Dermis blood vessel endothelial cell (primary cell): ENCODE results near the gene TUBB1. TPM values are rescaled to one million over a fixed set of nuclear protein-coding genes. Genes with fewer than 3 reads are reported as not detected.
A peak's percentile ranks its signal among the peaks of the same experiment; 100 is the strongest.
"Not testable (repeated sequence)": the region's sequence is repeated elsewhere in the genome, so short reads cannot be mapped to it uniquely, and the experiment has no call there.

ENCODE experiments used
- DNase-seq: peaks from one replicate; pipeline ENCODE4 v3.0.0; 2010
- total RNA-seq: library from RNA; depleted of rRNA; stranded (reverse); fragments of >200 nt; gene quantifications from 2 replicates; pipeline ENCODE4 v1.2.3, GENCODE V29; 2014

The TUBB1 gene
- total RNA-seq, 1 donor from 2014 or later: not detected

DNA sequence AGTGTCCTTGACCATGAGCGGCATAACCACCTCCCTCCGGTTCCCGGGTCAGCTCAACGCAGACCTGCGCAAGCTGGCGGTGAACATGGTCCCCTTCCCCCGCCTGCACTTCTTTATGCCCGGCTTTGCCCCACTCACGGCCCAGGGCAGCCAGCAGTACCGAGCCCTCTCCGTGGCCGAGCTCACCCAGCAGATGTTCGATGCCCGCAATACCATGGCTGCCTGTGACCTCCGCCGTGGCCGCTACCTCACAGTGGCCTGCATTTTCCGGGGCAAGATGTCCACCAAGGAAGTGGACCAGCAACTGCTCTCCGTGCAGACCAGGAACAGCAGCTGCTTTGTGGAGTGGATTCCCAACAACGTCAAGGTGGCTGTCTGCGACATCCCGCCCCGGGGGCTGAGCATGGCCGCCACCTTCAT, 4.9 kb downstream of the TUBB1 start:
- no peak for DNase-seq

- no peak for DNase-seq
Measured at GRCh38 chr20:59025086-59025485, 5.9 kb downstream of the TUBB1 start.

- no peak for DNase-seq
Measured at GRCh38 chr20:59025511-59025910, 6.3 kb downstream of the TUBB1 start.

DNA sequence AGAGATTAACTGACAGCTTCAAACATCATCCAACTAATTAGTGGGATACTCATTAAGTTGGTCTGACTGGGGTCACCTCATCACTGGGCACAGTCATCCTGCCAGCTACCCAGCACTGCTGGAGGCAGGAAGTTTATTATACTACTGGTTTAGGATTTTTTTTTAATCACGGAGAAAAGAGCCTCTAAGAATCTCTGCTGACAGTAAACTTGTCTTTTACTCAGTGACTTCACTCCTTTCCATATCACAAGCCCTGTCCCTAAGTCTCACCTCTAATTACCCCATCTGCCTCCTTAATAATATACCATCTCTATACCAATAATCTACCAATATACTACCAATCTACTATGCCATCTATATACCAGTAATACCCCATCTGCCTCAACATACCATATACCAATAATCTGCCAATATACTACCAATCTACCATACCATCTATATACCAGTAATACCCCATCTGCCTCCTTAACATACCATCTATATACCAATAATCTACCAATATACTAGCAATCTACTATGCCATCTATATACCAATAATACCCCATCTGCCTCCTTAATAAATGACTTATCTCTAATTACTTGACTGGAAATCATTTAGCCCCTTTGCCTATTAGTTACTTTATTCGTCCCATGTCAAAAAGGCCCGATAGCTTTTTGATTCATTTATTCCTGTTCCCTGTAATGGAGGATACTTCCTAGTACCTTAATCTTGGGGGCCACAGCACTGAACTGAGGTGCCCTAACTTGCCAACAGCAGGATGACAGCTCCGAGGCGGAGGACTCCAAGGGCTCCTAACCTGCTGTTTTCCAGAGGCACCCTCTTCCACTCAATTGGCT, 7.9 kb downstream of the TUBB1 start:
- DNase-seq: no peak

GRCh38 chr20:59027741-59028320, 8.6 kb downstream of the TUBB1 start:
- DNase-seq: no peak

DNA sequence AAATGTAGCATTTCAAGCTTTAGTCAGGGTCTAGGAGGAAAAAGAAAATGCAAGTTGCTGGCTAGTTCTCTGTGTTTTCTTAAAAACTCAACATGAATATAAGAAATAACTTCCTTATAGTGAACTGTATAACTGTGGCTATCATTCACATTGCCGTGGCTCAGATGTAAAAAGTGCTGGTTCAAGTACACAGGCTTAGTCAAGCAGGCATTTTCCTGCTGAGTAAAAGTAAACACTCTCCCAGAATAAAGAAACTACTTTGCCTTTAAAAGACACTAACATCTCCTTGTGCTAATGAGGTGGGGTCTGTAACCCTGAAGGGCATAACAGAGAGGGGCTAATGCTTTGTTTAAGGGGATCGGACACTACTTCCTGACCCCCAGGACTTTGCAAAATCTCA, 9.6 kb downstream of the TUBB1 start:
- DNase-seq: no peak

DNA sequence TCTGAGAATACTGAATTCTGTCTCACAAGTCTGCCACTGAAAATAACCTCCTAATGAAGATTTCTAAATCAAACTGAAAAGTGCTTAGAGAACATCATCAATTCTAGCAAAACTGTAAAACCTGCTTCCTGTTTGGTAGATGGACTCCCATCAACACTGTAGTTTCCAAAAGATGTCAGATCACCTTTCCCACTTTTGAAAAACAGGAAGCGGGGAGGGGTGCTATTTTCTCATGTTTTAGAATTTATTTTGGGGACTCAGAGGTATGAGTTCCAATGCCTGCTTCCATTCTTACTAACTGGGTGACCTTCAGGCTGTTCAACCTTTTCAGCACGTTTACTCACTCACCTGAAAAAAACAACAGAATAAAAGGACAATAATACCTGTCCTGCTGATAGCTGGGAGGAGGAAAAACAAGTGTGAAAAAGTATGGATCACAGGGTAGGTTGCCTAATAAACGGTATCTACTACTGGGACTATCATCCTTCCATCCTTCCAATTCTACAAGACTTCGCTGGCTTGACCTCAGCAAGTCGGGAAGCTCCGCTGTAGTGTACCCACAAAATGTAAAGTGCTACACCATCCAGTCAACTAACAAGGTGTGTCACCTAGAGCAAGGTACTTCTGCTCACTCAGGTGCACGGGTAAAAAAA, 11.8 kb downstream of the TUBB1 start:
- DNase-seq: no peak

- no peak for DNase-seq
Measured at GRCh38 chr20:59031564-59032022, 12.4 kb downstream of the TUBB1 start.

- peak; percentile 97 for DNase-seq
Measured at GRCh38 chr20:59032023-59032712, 12.9 kb downstream of the TUBB1 start, which contains the start of gene ATP5F1E. Gene ATP5F1E (minus strand): TSS chr20:59032335. CDS start chr20:59032251, 84 bp downstream.

GRCh38 chr20:59032713-59033059, 13.5 kb downstream of the TUBB1 start:
- peak; percentile 60 for DNase-seq

- no peak for DNase-seq
Measured at GRCh38 chr20:59033093-59033492, 13.9 kb downstream of the TUBB1 start.

GRCh38 chr20:59033616-59034165, 14.5 kb downstream of the TUBB1 start:
- no peak for DNase-seq

- no peak for DNase-seq
Measured at GRCh38 chr20:59035381-59035780, 16.2 kb downstream of the TUBB1 start.

DNA sequence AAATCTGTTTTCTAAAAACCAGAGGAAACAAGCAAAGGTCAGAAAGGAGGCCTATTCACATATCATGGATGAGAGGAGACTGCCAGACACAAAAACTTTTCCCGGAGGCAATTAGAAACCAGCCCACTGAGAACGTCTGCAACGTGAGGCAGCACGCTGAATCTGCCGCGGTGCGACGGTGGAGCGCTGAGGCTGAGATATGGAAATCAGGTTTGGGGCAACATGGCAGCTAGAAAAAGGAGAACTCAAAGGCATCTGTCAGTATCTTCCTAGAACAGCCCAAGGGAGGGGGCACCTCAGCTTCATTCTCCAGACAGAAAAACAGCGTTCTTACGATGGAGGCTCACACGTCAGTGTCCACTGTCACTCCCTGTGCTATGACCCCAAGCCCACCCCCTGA, 18.2 kb downstream of the TUBB1 start:
- DNase-seq: no peak

- DNase-seq: no peak
Measured at GRCh38 chr20:59039233-59039632, 20.0 kb downstream of the TUBB1 start.

GRCh38 chr20:59040667-59041066, 21.4 kb downstream of the TUBB1 start:
- DNase-seq: no peak

- DNase-seq: not testable (repeated sequence)
Measured at GRCh38 chr20:59041487-59041886, 22.3 kb downstream of the TUBB1 start.

GRCh38 chr20:59042151-59042795, 23.0 kb downstream of the TUBB1 start, which contains the start of gene PRELID3B:
Gene PRELID3B (minus strand): TSS chr20:59042786. CDS start chr20:59042730, 56 bp downstream.
- DNase-seq: peak; percentile 40

- peak; percentile 96 for DNase-seq
Measured at GRCh38 chr20:59042796-59043631, 23.8 kb downstream of the TUBB1 start.

DNA sequence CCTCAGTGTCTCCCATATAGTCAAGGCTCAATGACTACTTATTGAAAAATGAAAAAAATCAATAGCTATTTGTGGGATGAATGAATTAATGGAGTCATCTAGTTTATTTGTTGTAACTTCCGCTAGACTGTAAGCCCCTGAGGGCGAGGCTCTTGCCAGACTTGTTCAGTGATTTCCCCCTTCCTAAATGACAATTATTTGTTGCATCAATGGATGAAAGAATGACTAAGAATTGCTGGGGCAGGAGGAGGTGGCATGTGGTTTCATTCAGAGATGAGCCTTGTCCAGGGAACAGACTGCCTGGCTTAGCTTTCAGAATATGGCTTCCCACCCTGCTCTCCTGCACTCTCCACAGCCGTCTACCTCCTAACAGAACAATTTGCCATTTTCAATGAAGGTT, 24.5 kb downstream of the TUBB1 start:
- no peak for DNase-seq

DNA sequence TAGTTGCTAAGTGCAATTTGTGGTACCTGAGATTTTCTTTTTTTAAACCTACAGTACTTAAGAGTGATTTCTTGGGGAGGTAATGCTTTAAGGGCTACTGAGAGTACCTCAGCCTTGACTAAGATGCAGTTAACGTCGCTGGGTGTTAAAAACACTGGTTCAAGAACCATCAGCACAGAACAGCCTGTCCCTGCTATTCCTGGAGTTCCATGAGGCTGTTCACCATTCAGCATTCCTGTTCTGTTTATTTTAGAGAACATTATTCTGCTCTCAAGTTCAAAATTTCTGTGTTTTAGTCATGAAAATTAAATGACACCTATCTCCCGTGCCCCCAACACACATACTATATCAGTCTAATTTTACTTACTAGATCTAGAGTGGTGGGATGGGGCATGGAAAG, 25.1 kb downstream of the TUBB1 start:
- DNase-seq: no peak
